GM12878 (cell line): ENCODE results near the gene APBB1IP. TPM values are rescaled to one million over a fixed set of nuclear protein-coding genes. Genes with fewer than 3 reads are reported as not detected.

ENCODE experiments used
- ATAC-seq: fragments of 200-7000 bp; cut with Tn5 transposase; 3 replicates; pipeline ENCODE4 v1.9.1; 2020; ENCODE audit warnings: mild to moderate bottlenecking, moderate library complexity
- BruUV-seq: library from RNA; stranded (reverse); fragments of 400-500 nt; replicated peaks from 2 replicates; lab custom pipeline; 2021; lab: Mats Ljungman, UMichigan
- CTCF ChIA-PET: fragments of 300-600 bp; sonication (Branson Sonifier 250); formaldehyde crosslinking; extraction: SDS; loops from one replicate; lab custom pipeline; 2021; ENCODE audit warnings: inconsistent platforms; lab: Yijun Ruan, JAX
- POLR2A ChIA-PET: fragments of 350-600 bp; formaldehyde crosslinking; extraction: SDS; loops from one replicate; lab custom pipeline; 2021; ENCODE audit warnings: inconsistent platforms; lab: Charles Lee
- RAD21 ChIA-PET: fragments of 300-600 bp; sonication (Branson Sonifier 250); formaldehyde crosslinking; loops from one replicate; lab custom pipeline; 2023; ENCODE audit warnings: antibody characterized with exemption; ENCODE audit not compliant: unreplicated experiment; lab: Charles Lee
- SMC1A ChIA-PET: fragments of 300-600 bp; sonication (Branson Sonifier 250); formaldehyde crosslinking; loops from one replicate; lab custom pipeline; 2023; ENCODE audit not compliant: unreplicated experiment, uncharacterized antibody; lab: Charles Lee
- DNase-seq: peaks from one replicate; pipeline ENCODE4 v3.0.0-alpha.2; 2011; ENCODE audit warnings: low read depth, low spot score
- FAIRE-seq: peaks from 3 replicates; lab custom pipeline; 2011; peaks lifted over from hg19 to GRCh38; lab: Jason Lieb, UNC
- H2AFZ ChIP-seq: 2 replicates; pipeline ENCODE4 v1.6.0; 2011; ENCODE audit warnings: low read depth, low read length, control low read depth; ENCODE audit not compliant: control insufficient read depth
- H3K27ac ChIP-seq: 2 replicates; pipeline ENCODE4 v1.5.1; 2011; ENCODE audit warnings: control low read depth; ENCODE audit not compliant: control insufficient read depth, insufficient read depth
- H3K27me3 ChIP-seq, 2 experiments: replicated peaks in 1 of 2; 2 replicates each; pipeline versions ENCODE4 v1.6.0 to v1.6.1; 2011; ENCODE audit warnings: low read length in 1 of 2; ENCODE audit not compliant: control insufficient read depth in 2 of 2, insufficient read depth in 2 of 2
- H3K36me3 ChIP-seq, 2 experiments: 2 replicates each; pipeline ENCODE4 v1.5.1; 2011; ENCODE audit warnings: low read length in 1 of 2; ENCODE audit not compliant: control insufficient read depth in 2 of 2, insufficient read depth in 2 of 2
- H3K4me1 ChIP-seq: 2 replicates; pipeline ENCODE4 v1.6.1; 2011; ENCODE audit warnings: mild to moderate bottlenecking, low read length, moderate library complexity, mixed read lengths; ENCODE audit not compliant: control insufficient read depth, insufficient read depth
- H3K4me2 ChIP-seq: 2 replicates; pipeline ENCODE4 v1.6.0; 2011; ENCODE audit warnings: control low read depth; ENCODE audit not compliant: control insufficient read depth, insufficient read depth
- H3K4me3 ChIP-seq: fragments of 200-600 bp; sonication (generic); 2 replicates; pipeline ENCODE4 v1.5.1; 2016
- H3K79me2 ChIP-seq: 2 replicates; pipeline ENCODE4 v1.6.0; 2011; ENCODE audit warnings: low read length; ENCODE audit not compliant: control insufficient read depth, insufficient read depth
- H3K9ac ChIP-seq: 2 replicates; pipeline ENCODE4 v1.8.0; 2011; ENCODE audit warnings: low read length, control low read depth, mixed read lengths; ENCODE audit not compliant: control insufficient read depth, insufficient read depth
- H3K9me3 ChIP-seq: replicated peaks from 3 replicates; pipeline ENCODE4 v1.5.1; 2011; ENCODE audit warnings: mild to moderate bottlenecking, low read length; ENCODE audit not compliant: control insufficient read depth, insufficient read depth
- H4K20me1 ChIP-seq: 2 replicates; pipeline ENCODE4 v1.6.0; 2011; ENCODE audit not compliant: control insufficient read depth, insufficient read depth
- FOS ChIP-seq: IDR thresholded peaks from 3 replicates; pipeline ENCODE4 v1.6.1; 2011; ENCODE audit warnings: borderline replicate concordance; ENCODE audit not compliant: insufficient read length; ENCODE audit errors: extremely low read depth
- HCFC1 ChIP-seq: fragments of 150-350 bp; IDR thresholded peaks from 2 replicates; pipeline ENCODE4 v1.6.1; 2014; ENCODE audit warnings: low read length
- HDAC6 ChIP-seq: fragments of 200-600 bp; sonication (generic); IDR thresholded peaks from one replicate; pipeline ENCODE4 v1.8.0; 2017; ENCODE audit warnings: antibody characterized with exemption; ENCODE audit not compliant: unreplicated experiment
- JUNB ChIP-seq: IDR thresholded peaks from 2 replicates; pipeline ENCODE4 v1.6.1; 2016; ENCODE audit warnings: antibody characterized with exemption, mild to moderate bottlenecking
- MEF2A ChIP-seq: IDR thresholded peaks from 2 replicates; pipeline ENCODE4 v1.6.1; 2011; ENCODE audit warnings: low read depth, mild to moderate bottlenecking, low read length, moderate library complexity; ENCODE audit not compliant: insufficient read depth
- MTA2 ChIP-seq: fragments of 450-650 bp; IDR thresholded peaks from 2 replicates; pipeline ENCODE4 v1.6.1; 2016; ENCODE audit warnings: low read depth, mild to moderate bottlenecking, moderate library complexity
- NFYA ChIP-seq: IDR thresholded peaks from 2 replicates; pipeline ENCODE4 v1.6.1; 2011; ENCODE audit warnings: low read depth, mild to moderate bottlenecking, low read length, improper control_type of control experiment, borderline replicate concordance
- PAX5 ChIP-seq: IDR thresholded peaks from 2 replicates; pipeline ENCODE4 v1.6.1; 2011; ENCODE audit warnings: low read depth, low read length, borderline replicate concordance
- RAD51 ChIP-seq: fragments of 450-650 bp; IDR thresholded peaks from 2 replicates; pipeline ENCODE4 v1.6.1; 2016; ENCODE audit warnings: moderate library complexity, mild to moderate bottlenecking, inconsistent platforms
- TARDBP ChIP-seq: IDR thresholded peaks from 2 replicates; pipeline ENCODE4 v1.6.1; 2016; ENCODE audit warnings: borderline replicate concordance
- TBL1XR1 ChIP-seq: IDR thresholded peaks from 2 replicates; pipeline ENCODE4 v1.6.1; 2012; ENCODE audit warnings: low read depth, low read length, improper control_type of control experiment
- TCF3 ChIP-seq: IDR thresholded peaks from 2 replicates; pipeline ENCODE4 v1.6.1; 2012; ENCODE audit warnings: low read depth, mild to moderate bottlenecking, low read length, borderline replicate concordance; ENCODE audit not compliant: insufficient read depth
- ZSCAN29 ChIP-seq: fragments of 450-650 bp; IDR thresholded peaks from 2 replicates; pipeline ENCODE4 v1.6.1; 2017; ENCODE audit warnings: mild to moderate bottlenecking, moderate library complexity
- WGBS: methylation state at CpG from one replicate; pipeline ENCODE4 v1.1.6; 2016; ENCODE audit warnings: low lambda C conversion rate; ENCODE audit not compliant: insufficient replicate concordance, insufficient coverage; ENCODE audit errors: missing lambda C conversion rate; 5-methylcytosine and 5-hydroxymethylcytosine counted together
- in situ Hi-C: fragments of 300-500 bp; cut with MboI; formaldehyde crosslinking; loops from 9 replicates; pipeline ENCODE4 v1.14.3; 2018; ENCODE audit warnings: mixed read lengths
- intact Hi-C: fragments of 100-400 bp; cut with micrococcal nuclease; formaldehyde crosslinking; loops from one replicate; pipeline ENCODE4 v1.14.2; 2022; ENCODE audit not compliant: unreplicated experiment
- polyA plus RNA-seq, 11 experiments: library from polyadenylated mRNA; depleted of rRNA in 4 of 11; unstranded in 6 of 11; stranded (reverse) in 5 of 11; fragments of >200 nt; fragmentation: Nextera tagmentation in 4 of 11; fragmentation: Illumina TruSeq in 1 of 11; extraction: Ambion mirVana in 4 of 11; extraction: Trizol in 1 of 11; gene quantifications; 1 replicate in 1 of 11; 2 replicates in 10 of 11; pipeline versions ENCODE4 v1.2.1 to v1.2.3, GENCODE V29; 2011 to 2016; ENCODE audit warnings: inconsistent platforms in 2 of 11, missing spikeins in 2 of 11, low read depth in 1 of 11
- total RNA-seq, 4 experiments: library from RNA; depleted of rRNA in 3 of 4; stranded (reverse); fragments of >200 nt in 3 of 4; fragmentation: Illumina TruSeq in 1 of 4; extraction: Trizol in 1 of 4; gene quantifications; 2 replicates each; pipeline versions ENCODE4 v1.2.1 to v1.2.3, GENCODE V29; 2013 to 2021
- TF ChIP-seq, protein P1 (sequence below): IDR thresholded peaks from 2 replicates; pipeline ENCODE4 v1.6.1; 2011; ENCODE audit warnings: borderline replicate concordance, low read depth, mild to moderate bottlenecking, moderate library complexity, low read length; ENCODE audit not compliant: insufficient read depth, poor library complexity, severe bottlenecking

The APBB1IP gene
- total and polyA plus RNA-seq, 10 of the 15 experiments (the other 5 are each of a cell fraction or from before 2014, with no cell fraction given): 7.3 to 67.4 (median 19.9) TPM

DNA sequence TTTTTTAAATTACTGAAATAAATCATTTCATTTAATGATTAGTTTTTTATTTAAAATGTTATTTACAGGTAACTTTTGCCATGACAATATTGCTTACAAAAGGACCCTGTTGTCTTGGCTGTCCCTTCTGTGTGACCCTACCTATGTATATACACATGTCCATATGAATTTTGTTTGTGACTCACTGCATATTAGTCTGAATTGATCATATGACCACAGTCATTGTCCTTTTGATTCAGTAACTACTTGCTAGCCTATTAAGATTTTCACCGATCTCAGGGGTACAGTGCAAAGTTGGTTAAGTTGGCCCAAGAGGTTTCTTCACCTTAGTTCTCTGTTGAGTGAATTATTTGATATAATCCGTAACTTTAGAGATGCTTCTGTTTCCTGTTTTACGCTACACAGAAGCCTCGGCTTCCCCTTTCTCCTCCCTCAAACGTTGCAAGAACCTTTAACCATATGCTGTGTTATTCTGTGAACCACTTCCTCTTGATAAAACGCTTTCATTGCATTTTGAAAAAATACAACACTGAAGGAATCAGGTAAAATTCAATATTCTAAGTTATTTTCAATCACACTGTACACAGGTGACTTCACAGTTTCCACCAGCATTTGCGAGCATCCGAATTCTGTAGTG is 43.9 kb downstream of the APBB1IP start (continued):
- no peak for TF ChIP-seq MEF2A
- TF ChIP-seq TCF3: no peak
- no peak for TF ChIP-seq TBL1XR1
- TF ChIP-seq NFYA: no peak
- 0 out of 2 replicates have a peak, but pooled peaks have one; percentile 24 for TF ChIP-seq MTA2
- TF ChIP-seq TARDBP: no peak
- no peak for TF ChIP-seq PAX5
- 0 out of 2 replicates have a peak, but pooled peaks have one; percentile 29 for TF ChIP-seq ZSCAN29
- TF ChIP-seq, all 136 proteins: peak for 7

DNA sequence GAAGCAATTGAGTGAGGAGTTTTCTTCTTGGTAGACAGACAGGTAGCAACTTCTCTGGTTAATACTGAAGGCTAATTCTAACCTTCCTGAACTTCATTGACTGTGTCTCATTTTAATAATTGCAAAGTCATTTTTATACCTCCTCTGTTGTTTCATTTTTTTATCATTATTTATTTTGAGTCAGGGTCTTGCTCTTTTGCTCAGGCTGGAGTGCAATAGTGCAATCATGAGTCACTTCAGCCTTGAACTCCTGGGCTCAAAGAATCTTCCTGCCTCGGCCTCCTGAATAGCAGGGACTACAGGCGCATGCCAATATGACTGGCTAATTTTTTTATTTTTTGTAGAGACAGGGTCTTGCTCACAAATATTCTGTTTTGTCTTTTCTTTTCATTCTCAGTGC is 45.4 kb downstream of the APBB1IP start:
- intact Hi-C loops (loop anchor here (5.0 kb wide), 1 partner anchor 59 kb away; no protein-coding TSS in a partner anchor), in situ Hi-C loops (no loop called here)
- Histone ChIP-seq H3K36me3 (peaks cover 0 to 7% of the 10 kb centered on the region in 2 experiments; a peak in 3 of 4 replicates), H3K4me1 (peaks cover 37% of the 10 kb centered on the region), H4K20me1 (no peaks in the 10 kb centered on the region), H3K9me3 (no peaks in the 10 kb centered on the region), H3K27me3 (no peaks in the 10 kb centered on the region), H3K9ac (no peak overlapping the region), H3K4me2 (peak overlapping the region; percentile 32), H3K79me2 (peaks cover 77% of the 10 kb centered on the region), H3K27ac (0 out of 2 replicates have a peak overlapping the region, but pooled peaks have one; percentile 7), H3K4me3 (no peak overlapping the region), H2AFZ (no peak overlapping the region)
- ChIA-PET CTCF (interaction anchor here (1.2 kb wide), 1 partner anchor 53 kb away, joined by 3 read pairs; no protein-coding TSS in a partner anchor), POLR2A (interaction anchor here (0.7 kb wide), 1 partner anchor 33 kb away, joined by 10 read pairs; no protein-coding TSS in a partner anchor), SMC1A (interaction anchor here (0.7 to 2.8 kb wide), 8 partner anchors 10 to 148 kb away, joined by 3 to 7 read pairs (median 5); no protein-coding TSS in a partner anchor), RAD21 (interaction anchor here (1.0 to 1.5 kb wide), 3 partner anchors 9 to 26 kb away, joined by 3 read pairs; no protein-coding TSS in a partner anchor)
- 54% methylated on average over 2 of the region's 2 CpGs for WGBS
- TF ChIP-seq HCFC1 (no peak), RAD51 (no peak), FOS (no peak), JUNB (peak; percentile 19; the same call in 1 of the 2 replicates), HDAC6 (no peak)
- TF ChIP-seq, protein P1, sequence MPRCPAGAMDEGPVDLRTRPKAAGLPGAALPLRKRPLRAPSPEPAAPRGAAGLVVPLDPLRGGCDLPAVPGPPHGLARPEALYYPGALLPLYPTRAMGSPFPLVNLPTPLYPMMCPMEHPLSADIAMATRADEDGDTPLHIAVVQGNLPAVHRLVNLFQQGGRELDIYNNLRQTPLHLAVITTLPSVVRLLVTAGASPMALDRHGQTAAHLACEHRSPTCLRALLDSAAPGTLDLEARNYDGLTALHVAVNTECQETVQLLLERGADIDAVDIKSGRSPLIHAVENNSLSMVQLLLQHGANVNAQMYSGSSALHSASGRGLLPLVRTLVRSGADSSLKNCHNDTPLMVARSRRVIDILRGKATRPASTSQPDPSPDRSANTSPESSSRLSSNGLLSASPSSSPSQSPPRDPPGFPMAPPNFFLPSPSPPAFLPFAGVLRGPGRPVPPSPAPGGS: peak; percentile 67
- BruUV-seq: no TSS peak
- DNase-seq: no peak
- FAIRE-seq: no peak
- ATAC-seq: no peak
